ENCODE measurements around the gene DMWD. TPM values are rescaled to one million over a fixed set of nuclear protein-coding genes. Genes with fewer than 3 reads are reported as not detected.

Gene DMWD
- total RNA-seq, 4 donors from 2014 or later: 41.5 to 75.5 (median 59.4) TPM

GRCh38 chr19:45747513-45747912 is 45.1 kb downstream of the DMWD start:
- Histone ChIP-seq H3K4me3 (no peak overlapping the region), H3K4me1 (peaks cover 0 to 11% (median 0%) of the 10 kb centered on the region in 3 donors), H3K27ac (no peak overlapping the region), H3K27me3 (no peaks in the 10 kb centered on the region), H3K9me3 (no peaks in the 10 kb centered on the region), H3K36me3 (no peaks in the 10 kb centered on the region)
- TF ChIP-seq CTCF (IDR thresholded peaks at IDR 0.05): no peak
- TF ChIP-seq EP300 (IDR thresholded peaks at IDR 0.05): no peak
- TF ChIP-seq POLR2A (IDR thresholded peaks at IDR 0.05): no peak
- TF ChIP-seq POLR2AphosphoS5 (IDR thresholded peaks at IDR 0.05): no peak
- ATAC-seq: no peak
- 71 to 100% methylated on average over 1 to 5 of the region's 5 CpGs for WGBS, 2 donors (ENCODE audit: low coverage in 1 of 2)

- ATAC-seq: no peak
- WGBS, 2 donors (ENCODE audit: low coverage in 1 of 2): 63% methylated on average over 2 of the region's 5 CpGs; no CpG with 5 or more reads in 1 of the 2 donors
- TF ChIP-seq EP300 (IDR thresholded peaks at IDR 0.05) (no peak), CTCF (IDR thresholded peaks at IDR 0.05) (no peak), POLR2AphosphoS5 (IDR thresholded peaks at IDR 0.05) (no peak), POLR2A (IDR thresholded peaks at IDR 0.05) (no peak)
These were observed 45.8 kb downstream of the DMWD start for GRCh38 chr19:45746866-45747265.

GRCh38 chr19:45745606-45746005 is 47.0 kb downstream of the DMWD start:
- no peak for ATAC-seq
- WGBS, 2 donors (ENCODE audit: low coverage in 1 of 2): 88 to 92% methylated on average over 5 to 6 of the region's 6 CpGs
- H3K27me3 ChIP-seq: no peaks in the 10 kb centered on the region
- H3K4me3 ChIP-seq: no peak overlapping the region
- H3K9me3 ChIP-seq: no peaks in the 10 kb centered on the region
- peaks cover 0 to 17% (median 0%) of the 10 kb centered on the region in 3 donors for H3K4me1 ChIP-seq
- TF ChIP-seq POLR2A (IDR thresholded peaks at IDR 0.05): no peak
- no peak for TF ChIP-seq POLR2AphosphoS5 (IDR thresholded peaks at IDR 0.05)
- TF ChIP-seq CTCF (IDR thresholded peaks at IDR 0.05): no peak
- no peak for TF ChIP-seq EP300 (IDR thresholded peaks at IDR 0.05)
- no peaks in the 10 kb centered on the region for H3K36me3 ChIP-seq
- H3K27ac ChIP-seq: no peak overlapping the region

More at GRCh38 chr19:45746866-45747265, 45.8 kb downstream of the DMWD start:
- H3K36me3 ChIP-seq: no peaks in the 10 kb centered on the region
- H3K27me3 ChIP-seq: no peaks in the 10 kb centered on the region
- no peaks in the 10 kb centered on the region for H3K9me3 ChIP-seq
- H3K27ac ChIP-seq: no peak overlapping the region
- H3K4me1 ChIP-seq: peaks cover 0 to 17% (median 0%) of the 10 kb centered on the region in 3 donors
- H3K4me3 ChIP-seq: no peak overlapping the region

- 22 to 51% methylated on average over 3 to 4 of the region's 4 CpGs for WGBS, 2 donors (ENCODE audit: low coverage in 1 of 2)
- no peak for ATAC-seq
- H3K4me1 ChIP-seq: peaks cover 0 to 17% (median 0%) of the 10 kb centered on the region in 3 donors
- no peak overlapping the region for H3K4me3 ChIP-seq
- no peaks in the 10 kb centered on the region for H3K9me3 ChIP-seq
- H3K36me3 ChIP-seq: no peaks in the 10 kb centered on the region
- TF ChIP-seq POLR2A (IDR thresholded peaks at IDR 0.05): no peak
- TF ChIP-seq EP300 (IDR thresholded peaks at IDR 0.05): no peak
- TF ChIP-seq CTCF (IDR thresholded peaks at IDR 0.05): no peak
- no peak for TF ChIP-seq POLR2AphosphoS5 (IDR thresholded peaks at IDR 0.05)
- H3K27ac ChIP-seq: peak overlapping the region in 2 of 4 donors; percentile 6 to 45
- no peaks in the 10 kb centered on the region for H3K27me3 ChIP-seq
These were observed 49.7 kb downstream of the DMWD start for GRCh38 chr19:45742969-45743368.
